Naive thymus-derived CD8-positive, alpha-beta T cell (primary cell): Measurements from ENCODE around the gene TPT1. TPM values are rescaled to one million over a fixed set of nuclear protein-coding genes. Genes with fewer than 3 reads are reported as not detected.
"Not testable (repeated sequence)": the region's sequence is repeated elsewhere in the genome, so short reads cannot be mapped to it uniquely, and the experiment has no call there.

Source experiments
- ATAC-seq, 2 donors: fragments of 150-1000 bp; cut with Tn5 transposase in 1 of 2; sonication (Bioruptor Pico), chemical (Tn5 transposase) in 1 of 2; 1 replicate in 1 of 2; 2 replicates in 1 of 2; pipeline ENCODE4 v1.10.0; 2021; ENCODE audit warnings: mild to moderate bottlenecking in 2 of 2, moderate library complexity in 2 of 2
- POLR2A ChIA-PET: fragments of 350-600 bp; sonication (Branson Sonifier 250); formaldehyde crosslinking; loops from one replicate; lab custom pipeline; 2021; ENCODE audit warnings: antibody characterized with exemption; lab: Charles Lee
- DNase-seq, 10 donors: peaks; one replicate each; pipeline versions ENCODE4 v3.0.0 to v3.0.0-alpha.2; 2020 to 2022
- H3K27ac Mint-ChIP-seq, 10 donors: one replicate each; pipeline ENCODE4 v1.8.0; 2020 to 2022; ENCODE audit warnings: mild to moderate bottlenecking in 10 of 10, mixed read lengths in 10 of 10, moderate library complexity in 4 of 10, inconsistent platforms in 1 of 10
- H3K27me3 Mint-ChIP-seq, 5 donors: one replicate each; pipeline ENCODE4 v1.8.0; 2021 to 2022; ENCODE audit warnings: mixed read lengths in 5 of 5
- H3K36me3 Mint-ChIP-seq, 3 donors: one replicate each; pipeline ENCODE4 v1.8.0; 2020 to 2022; ENCODE audit warnings: mixed read lengths in 3 of 3, mild to moderate bottlenecking in 2 of 3, inconsistent platforms in 1 of 3
- H3K4me1 Mint-ChIP-seq, 4 donors: one replicate each; pipeline ENCODE4 v1.8.0; 2021 to 2022; ENCODE audit warnings: mixed read lengths in 4 of 4
- H3K4me3 Mint-ChIP-seq, 10 donors: one replicate each; pipeline ENCODE4 v1.8.0; 2020 to 2022; ENCODE audit warnings: mild to moderate bottlenecking in 10 of 10, mixed read lengths in 10 of 10, moderate library complexity in 6 of 10, inconsistent platforms in 1 of 10
- H3K9me3 Mint-ChIP-seq, 9 donors: one replicate each; pipeline ENCODE4 v1.8.0; 2020 to 2022; ENCODE audit warnings: mixed read lengths in 9 of 9, mild to moderate bottlenecking in 3 of 9, inconsistent platforms in 1 of 9, moderate library complexity in 1 of 9
- polyA plus RNA-seq, 3 donors: library from polyadenylated mRNA; unstranded; fragments of 300-500 nt; fragmentation: Illumina TruSeq; gene quantifications; one replicate each; pipeline ENCODE4 v1.2.3, GENCODE V29; 2021
- total RNA-seq, 8 experiments: library from RNA in 2 of 8; stranded (reverse) in 2 of 8; gene quantifications; one replicate each; pipeline ENCODE4 v1.2.3 and lab custom pipeline; 2021 to 2026

Gene TPT1
- over 10,000 TPM; 10,139 to 10,909 TPM for total RNA-seq
- polyA plus RNA-seq: 1,000 to 10,000 TPM; 3,681 to 4,532 (median 4,400) TPM
- 3,457 to 7,337 (median 5,224) reads per million in 6 experiments for total RNA-seq (lab: John Stamatoyannopoulos, UW)

DNA sequence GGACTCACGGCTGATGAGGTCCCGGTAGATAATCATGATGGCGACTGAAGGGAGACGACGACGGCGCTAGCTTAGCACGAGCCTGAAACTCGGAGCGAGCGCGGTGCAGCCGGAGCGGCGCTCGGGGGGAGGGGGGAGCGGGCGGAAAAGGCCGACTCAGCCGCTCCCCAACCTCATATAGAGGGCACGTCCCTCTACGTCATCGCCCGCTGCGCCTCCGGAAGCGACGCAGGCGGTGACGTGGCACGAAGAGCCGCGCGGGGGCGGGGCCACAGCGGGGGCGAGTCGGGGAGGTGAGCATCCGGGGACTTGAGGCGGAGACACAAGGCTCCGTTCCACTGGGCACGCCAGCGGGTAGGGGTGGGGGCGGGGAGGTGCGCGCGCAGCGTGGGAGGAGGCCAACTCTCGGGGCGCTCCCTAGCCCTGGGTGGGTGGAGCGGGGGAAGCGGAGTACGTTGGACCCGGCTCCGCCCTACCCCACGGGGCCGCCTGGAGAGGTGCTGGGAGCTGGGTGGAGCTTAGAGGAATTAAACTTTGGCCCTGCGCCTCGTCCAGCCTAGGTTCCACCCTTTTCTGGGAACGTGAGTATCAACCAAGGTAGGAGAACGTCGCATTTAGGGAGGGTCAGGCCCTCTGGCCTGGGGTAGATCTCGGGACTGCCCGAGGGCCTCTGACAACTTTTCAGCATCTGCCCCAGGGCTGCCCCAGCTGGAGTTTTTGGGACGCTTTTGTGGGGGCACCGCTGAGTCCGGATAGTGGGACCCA lies at the start of gene TPT1:
TPT1 (minus strand) TSS at position 150 of the 765 bp plus-strand sequence; CDS start at position 36, 114 bp downstream.
- DNase-seq: peak; percentile 96 to 100 (median 100)
- POLR2A ChIA-PET: interaction anchor here (0.8 to 4.5 kb wide), 16 partner anchors 10 to 781 kb away, joined by 3 to 78 read pairs (median 4); partner anchors contain the start of genes COG3 and SLC25A30
- Mint-ChIP-seq H3K4me1 (peaks cover 26 to 65% (median 55%) of the 10 kb centered on the region in 4 donors), H3K27me3 (peaks cover 0 to 4% (median 0%) of the 10 kb centered on the region in 5 donors), H3K27ac (peak within 1 kb of the TSS; percentile 96 to 100 (median 100)), H3K4me3 (peak within 1 kb of the TSS; percentile 95 to 100 (median 97)), H3K9me3 (no peaks in the 10 kb centered on the region), H3K36me3 (peaks cover 11 to 69% (median 38%) of the 10 kb centered on the region in 3 donors)
- ATAC-seq: peak; percentile 82 to 84

GRCh38 chr13:45390348-45390747 lies 49.4 kb upstream of the TPT1 start:
- H3K27me3 Mint-ChIP-seq, DNase-seq, H3K4me3 Mint-ChIP-seq, POLR2A ChIA-PET, H3K27ac Mint-ChIP-seq, H3K9me3 Mint-ChIP-seq, ATAC-seq: not testable (repeated sequence)
- Mint-ChIP-seq H3K36me3 (peaks cover 0 to 28% (median 16%) of the 10 kb centered on the region in 3 donors), H3K4me1 (peaks cover 13 to 27% (median 23%) of the 10 kb centered on the region in 4 donors)

DNA sequence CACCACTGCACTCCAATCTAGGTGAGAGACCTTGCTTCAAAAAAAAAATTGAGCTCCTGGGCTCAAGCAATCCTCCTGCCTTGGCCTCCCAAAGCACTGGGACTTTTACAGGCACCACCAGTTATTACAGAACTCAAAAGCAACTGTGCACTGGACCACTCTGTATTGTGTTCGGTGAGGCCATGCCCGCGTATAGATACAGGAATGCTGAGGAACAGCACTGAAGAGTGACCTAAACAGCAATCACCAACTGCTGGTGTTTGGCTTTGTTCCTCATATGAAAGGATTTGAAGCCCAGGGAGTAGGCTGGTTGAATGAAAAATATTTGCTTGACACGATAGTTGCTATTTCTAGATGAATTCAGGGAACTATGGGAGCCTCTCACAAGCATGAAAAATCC lies 47.7 kb upstream of the TPT1 start:
- ATAC-seq: no peak
- no peak overlapping the region for H3K4me3 Mint-ChIP-seq
- no peak for DNase-seq
- no peak overlapping the region for H3K27ac Mint-ChIP-seq
- H3K27me3 Mint-ChIP-seq: no peaks in the 10 kb centered on the region
- H3K36me3 Mint-ChIP-seq: peaks cover 13 to 35% (median 31%) of the 10 kb centered on the region in 3 donors
- H3K4me1 Mint-ChIP-seq: peaks cover 7 to 12% (median 8%) of the 10 kb centered on the region in 4 donors
- POLR2A ChIA-PET: interaction anchor here (0.6 to 1.6 kb wide), 2 partner anchors 10 to 18 kb away, joined by 3 to 4 read pairs; no protein-coding TSS in a partner anchor
- no peaks in the 10 kb centered on the region for H3K9me3 Mint-ChIP-seq

DNA sequence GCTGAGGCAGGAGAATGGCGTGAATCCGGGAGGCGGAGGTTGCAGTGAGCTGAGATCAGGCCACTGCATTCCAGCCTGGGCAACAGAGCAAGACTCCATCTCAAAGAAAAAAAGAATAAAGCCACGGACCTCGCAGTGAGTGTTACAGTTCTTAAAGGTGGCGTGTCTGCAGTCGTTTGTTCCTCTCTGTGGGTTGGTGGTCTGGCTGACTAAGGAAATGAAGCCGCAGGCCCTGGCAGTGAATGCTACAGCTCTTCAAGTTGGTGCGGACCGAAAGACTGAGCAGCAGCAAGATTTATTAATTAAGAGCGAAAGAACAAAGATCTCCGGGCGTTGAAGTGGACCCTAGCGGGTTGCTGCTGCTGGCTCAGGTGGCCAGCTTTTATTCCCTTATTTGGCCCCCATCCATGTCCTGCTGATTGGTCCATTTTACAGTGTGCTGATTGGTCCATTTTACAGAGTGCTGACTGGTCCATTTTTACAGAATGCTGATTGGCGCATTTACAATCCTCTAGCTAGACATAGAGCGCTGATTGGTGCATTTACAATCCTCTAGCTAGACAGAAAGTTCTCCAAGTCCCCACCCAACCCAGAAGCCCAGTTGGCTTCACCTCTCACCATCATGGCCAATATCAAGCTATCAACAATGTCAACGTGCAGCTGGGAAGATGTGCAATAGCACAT lies 46.1 kb upstream of the TPT1 start:
- not testable (repeated sequence) for DNase-seq
- POLR2A ChIA-PET: interaction anchor here (0.6 to 1.6 kb wide), 3 partner anchors 11 to 73 kb away, joined by 3 to 4 read pairs (median 3); no protein-coding TSS in a partner anchor

GRCh38 chr13:45385907-45386553 lies 45.0 kb upstream of the TPT1 start:
- DNase-seq: no peak
- peaks cover 13 to 27% (median 25%) of the 10 kb centered on the region in 3 donors for H3K36me3 Mint-ChIP-seq
- no peak overlapping the region for H3K4me3 Mint-ChIP-seq
- peak overlapping the region in 3 of 10 donors; percentile 19 to 27 (median 22) for H3K27ac Mint-ChIP-seq
- ATAC-seq: no peak
- POLR2A ChIA-PET: interaction anchor here (0.6 kb wide), 1 partner anchor 72 kb away, joined by 3 read pairs; no protein-coding TSS in a partner anchor
- H3K4me1 Mint-ChIP-seq: peaks cover 5 to 12% (median 8%) of the 10 kb centered on the region in 4 donors
- H3K27me3 Mint-ChIP-seq: no peaks in the 10 kb centered on the region
- H3K9me3 Mint-ChIP-seq: no peaks in the 10 kb centered on the region

More for the DNA sequence above, 46.1 kb upstream of the TPT1 start:
- not testable (repeated sequence) for H3K27me3 Mint-ChIP-seq, H3K9me3 Mint-ChIP-seq
- H3K36me3 Mint-ChIP-seq: peaks cover 13 to 30% (median 29%) of the 10 kb centered on the region in 3 donors
- H3K4me1 Mint-ChIP-seq: peaks cover 7 to 12% (median 8%) of the 10 kb centered on the region in 4 donors
- H3K27ac Mint-ChIP-seq: peak overlapping the region in 3 of 10 donors; percentile 29 to 61 (median 56)
- ATAC-seq: peak; percentile 45 to 59
- peak overlapping the region in 5 of 10 donors; percentile 23 to 49 (median 35) for H3K4me3 Mint-ChIP-seq

DNA sequence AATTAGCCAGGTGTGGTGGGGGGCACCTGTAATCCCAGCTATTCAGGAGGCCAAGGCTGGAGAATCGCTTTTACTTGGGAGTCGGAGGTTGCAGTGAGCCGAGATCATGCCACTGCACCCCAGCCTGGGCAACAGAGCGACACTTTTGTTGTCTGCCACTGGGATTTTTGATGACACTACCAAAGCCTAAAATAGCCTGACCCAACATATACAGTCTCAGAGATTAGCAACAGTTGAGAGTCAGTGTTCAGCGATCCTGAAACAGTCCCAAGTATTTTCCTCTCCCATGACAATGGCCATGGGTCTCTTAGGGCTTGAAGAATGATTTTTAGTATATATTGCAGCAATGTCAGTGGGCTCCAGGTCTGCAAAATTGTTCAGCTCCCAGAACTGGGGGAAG lies 44.3 kb upstream of the TPT1 start:
- Mint-ChIP-seq H3K36me3 (peaks cover 13 to 22% (median 18%) of the 10 kb centered on the region in 3 donors), H3K27me3 (no peaks in the 10 kb centered on the region), H3K27ac (no peak overlapping the region), H3K4me3 (no peak overlapping the region), H3K4me1 (peaks cover 5 to 12% (median 8%) of the 10 kb centered on the region in 4 donors), H3K9me3 (no peaks in the 10 kb centered on the region)
- DNase-seq: no peak
- no peak for ATAC-seq
- POLR2A ChIA-PET: no interaction called here

- peaks cover 5 to 12% (median 8%) of the 10 kb centered on the region in 4 donors for H3K4me1 Mint-ChIP-seq
- no peak overlapping the region for H3K4me3 Mint-ChIP-seq
- no peaks in the 10 kb centered on the region for H3K27me3 Mint-ChIP-seq
- no peak overlapping the region for H3K27ac Mint-ChIP-seq
- no peaks in the 10 kb centered on the region for H3K9me3 Mint-ChIP-seq
- H3K36me3 Mint-ChIP-seq: peaks cover 13 to 20% (median 17%) of the 10 kb centered on the region in 3 donors
- POLR2A ChIA-PET: no interaction called here
- ATAC-seq (no peak), DNase-seq (no peak)
Measured at GRCh38 chr13:45384474-45385174, 43.6 kb upstream of the TPT1 start.

DNA sequence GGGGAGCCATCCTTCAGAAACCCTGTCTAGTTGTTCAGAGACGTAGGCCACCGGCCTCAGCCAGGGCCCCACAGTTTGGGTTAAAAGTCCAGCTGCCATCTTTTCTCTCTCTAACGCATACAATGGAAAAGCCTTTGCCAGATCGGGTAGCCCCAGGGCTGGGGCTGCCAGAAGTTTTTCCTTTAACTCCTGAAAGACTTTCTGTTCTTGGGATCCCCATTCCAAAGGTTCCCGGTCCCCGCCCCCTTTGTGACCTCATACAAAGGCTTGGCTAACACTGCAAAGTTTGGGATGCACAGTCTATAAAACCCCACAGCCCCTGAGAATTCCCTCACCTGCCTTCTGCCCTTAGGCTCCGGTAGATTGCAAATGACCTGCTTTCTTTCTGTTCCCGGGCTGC lies 41.8 kb upstream of the TPT1 start:
- POLR2A ChIA-PET, ATAC-seq, H3K9me3 Mint-ChIP-seq, H3K27ac Mint-ChIP-seq, DNase-seq, H3K4me3 Mint-ChIP-seq, H3K27me3 Mint-ChIP-seq: not testable (repeated sequence)
- H3K36me3 Mint-ChIP-seq: peaks cover 13 to 20% (median 17%) of the 10 kb centered on the region in 3 donors
- H3K4me1 Mint-ChIP-seq: peaks cover 5 to 12% (median 8%) of the 10 kb centered on the region in 4 donors

GRCh38 chr13:45381196-45381595 lies 40.2 kb upstream of the TPT1 start:
- H3K27me3 Mint-ChIP-seq: no peaks in the 10 kb centered on the region

DNA sequence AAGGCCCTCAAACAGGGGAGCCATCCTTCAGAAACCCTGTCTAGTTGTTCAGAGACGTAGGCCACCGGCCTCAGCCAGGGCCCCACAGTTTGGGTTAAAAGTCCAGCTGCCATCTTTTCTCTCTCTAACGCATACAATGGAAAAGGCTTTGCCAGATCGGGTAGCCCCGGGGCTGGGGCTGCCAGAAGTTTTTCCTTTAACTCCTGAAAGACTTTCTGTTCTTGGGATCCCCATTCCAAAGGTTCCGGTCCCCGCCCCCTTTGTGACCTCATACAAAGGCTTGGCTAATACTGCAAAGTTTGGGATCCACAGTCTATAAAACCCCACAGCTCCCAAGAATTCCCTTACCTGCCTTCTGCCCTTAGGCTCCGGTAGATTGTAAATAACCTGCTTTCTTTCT lies 39.7 kb upstream of the TPT1 start:
- H3K9me3 Mint-ChIP-seq, ATAC-seq, DNase-seq, H3K4me1 Mint-ChIP-seq, H3K4me3 Mint-ChIP-seq, H3K27me3 Mint-ChIP-seq, POLR2A ChIA-PET, H3K27ac Mint-ChIP-seq: not testable (repeated sequence)
- H3K36me3 Mint-ChIP-seq: peaks cover 13 to 17% (median 15%) of the 10 kb centered on the region in 3 donors

More at GRCh38 chr13:45381196-45381595, 40.2 kb upstream of the TPT1 start:
- H3K9me3 Mint-ChIP-seq: no peaks in the 10 kb centered on the region
- H3K4me3 Mint-ChIP-seq: no peak overlapping the region
- H3K36me3 Mint-ChIP-seq: peaks cover 13 to 17% (median 15%) of the 10 kb centered on the region in 3 donors
- POLR2A ChIA-PET: no interaction called here
- ATAC-seq (no peak), DNase-seq (no peak)
- peaks cover 0 to 3% (median 0%) of the 10 kb centered on the region in 4 donors for H3K4me1 Mint-ChIP-seq
- H3K27ac Mint-ChIP-seq: no peak overlapping the region

DNA sequence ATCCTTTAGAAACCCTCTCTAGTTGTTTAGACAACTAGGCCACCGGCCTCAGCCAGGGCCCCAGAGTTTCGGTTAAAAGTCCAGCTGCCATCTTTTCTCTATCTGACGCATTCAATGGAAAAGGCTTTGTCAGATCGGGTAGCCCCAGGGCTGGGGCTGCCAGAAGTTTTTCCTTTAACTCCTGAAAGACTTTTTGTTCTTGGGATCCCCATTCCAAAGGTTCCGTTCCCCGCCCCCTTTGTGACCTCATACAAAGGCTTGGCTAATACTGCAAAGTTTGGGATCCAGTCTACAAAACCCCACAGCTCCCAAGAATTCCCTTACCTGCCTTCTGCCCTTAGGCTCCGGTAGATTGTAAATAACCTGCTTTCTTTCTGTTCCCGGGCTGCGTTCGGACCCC lies 38.5 kb upstream of the TPT1 start:
- not testable (repeated sequence) for H3K27ac Mint-ChIP-seq, ATAC-seq, H3K9me3 Mint-ChIP-seq, H3K27me3 Mint-ChIP-seq, H3K4me3 Mint-ChIP-seq, H3K4me1 Mint-ChIP-seq, H3K36me3 Mint-ChIP-seq, DNase-seq
- POLR2A ChIA-PET: interaction anchor here (0.7 kb wide), 1 partner anchor 10 kb away, joined by 4 read pairs; no protein-coding TSS in a partner anchor
